Esophagus (tissue), 2 donors: ENCODE measurements around the gene KNDC1. TPM values are rescaled to one million over a fixed set of nuclear protein-coding genes. Genes with fewer than 3 reads are reported as not detected.

Experiments
- H3K27ac ChIP-seq, 2 donors: one replicate each; pipeline ENCODE4 v1.5.1; 2013; ENCODE audit warnings: low read depth in 2 of 2, mild to moderate bottlenecking in 2 of 2, inconsistent platforms in 1 of 2, low read length in 1 of 2, moderate library complexity in 1 of 2
- H3K27me3 ChIP-seq, 2 donors: one replicate each; pipeline ENCODE4 v1.6.1; 2013; ENCODE audit warnings: low read length in 2 of 2, control low read depth in 1 of 2, mild to moderate bottlenecking in 1 of 2; ENCODE audit not compliant: insufficient read depth in 2 of 2, control insufficient read depth in 1 of 2
- H3K36me3 ChIP-seq, 2 donors: one replicate each; pipeline ENCODE4 v1.6.1; 2013; ENCODE audit warnings: low read length in 1 of 2; ENCODE audit not compliant: control insufficient read depth in 2 of 2, insufficient read depth in 2 of 2
- H3K4me1 ChIP-seq, 2 donors: one replicate each; pipeline ENCODE4 v1.6.1; 2013; ENCODE audit warnings: low read length in 1 of 2; ENCODE audit not compliant: control insufficient read depth in 2 of 2, insufficient read depth in 2 of 2
- H3K4me3 ChIP-seq, 2 donors: one replicate each; pipeline ENCODE4 v1.5.1; 2013; ENCODE audit warnings: low read length in 2 of 2, mild to moderate bottlenecking in 2 of 2, low read depth in 1 of 2, moderate library complexity in 1 of 2
- H3K9me3 ChIP-seq, 2 donors: one replicate each; pipeline ENCODE4 v1.6.1; 2013; ENCODE audit warnings: mild to moderate bottlenecking in 2 of 2, low read depth in 1 of 2, low read length in 1 of 2, moderate library complexity in 1 of 2; ENCODE audit not compliant: control insufficient read depth in 2 of 2, insufficient read depth in 1 of 2
- WGBS, 2 donors: extraction: QIAGEN DNeasy Blood & Tissue Kit; methylation state at CpG; one replicate each; pipeline ENCODE4 v1.1.7; 2013; 5-methylcytosine and 5-hydroxymethylcytosine counted together
- polyA plus RNA-seq, 2 donors: library from polyadenylated mRNA; stranded (reverse); fragments of 200-250 nt; gene quantifications; one replicate each; pipeline ENCODE4 v1.2.3, GENCODE V29; 2013
- donor health status: healthy with polysubstance abuse.
- donor health status: Bipolar disorder and iron deficiency.

The KNDC1 gene
- polyA plus RNA-seq, 2 donors, result 0.16 to 0.39 TPM

GRCh38 chr10:133198206-133198605, 38.2 kb downstream of the KNDC1 start:
- Histone ChIP-seq H3K4me1 (no peaks in the 10 kb centered on the region), H3K9me3 (peaks cover 0 to 3% of the 10 kb centered on the region in 2 donors), H3K36me3 (no peaks in the 10 kb centered on the region), H3K27me3 (no peaks in the 10 kb centered on the region), H3K27ac (no peak overlapping the region), H3K4me3 (no peak overlapping the region)
- WGBS, 2 donors, result 92 to 95% methylated on average over 22 to 26 of the region's 26 CpGs

DNA sequence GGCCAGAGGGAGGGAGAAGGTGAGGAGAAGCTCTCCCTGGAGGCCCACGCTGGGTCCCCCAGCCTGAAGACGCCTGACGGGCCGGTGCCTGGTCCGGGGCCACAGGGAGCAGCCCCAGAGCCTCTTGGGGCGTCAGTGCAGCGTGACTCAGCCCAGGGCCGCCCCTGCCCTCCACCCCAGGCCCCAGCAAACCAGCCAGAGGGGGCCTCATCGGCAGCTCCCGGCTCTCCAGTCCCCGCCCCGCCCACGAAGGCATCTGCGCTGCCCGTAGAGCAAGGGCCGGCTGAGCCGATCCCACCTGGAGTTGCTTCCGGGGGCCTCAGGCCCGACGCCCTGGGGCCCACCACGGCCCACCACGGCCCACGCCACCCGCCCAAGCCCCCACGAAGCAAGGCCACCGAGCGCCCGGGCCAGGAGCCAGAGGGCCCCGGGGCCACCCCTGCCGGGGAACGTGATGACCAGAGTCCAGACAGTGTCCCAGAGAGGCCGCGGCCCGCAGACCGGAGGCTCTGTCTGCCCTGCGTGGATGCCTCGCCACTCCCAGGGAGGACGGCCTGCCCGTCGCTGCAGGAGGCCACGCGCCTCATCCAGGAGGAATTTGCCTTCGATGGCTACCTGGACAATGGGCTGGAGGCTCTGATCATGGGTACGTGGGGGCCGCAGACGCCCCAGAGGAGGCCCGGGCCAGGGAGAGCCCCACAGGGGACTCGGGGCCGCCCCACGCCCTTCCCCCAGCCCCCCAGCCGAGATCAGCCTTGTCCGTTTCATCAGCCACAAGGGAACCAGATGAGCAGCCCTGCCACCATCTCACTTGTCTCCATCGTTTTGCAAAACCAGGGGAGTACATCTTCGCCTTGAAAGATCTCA, 38.8 kb downstream of the KNDC1 start:
- no peaks in the 10 kb centered on the region for H3K36me3 ChIP-seq
- H3K27ac ChIP-seq, result no peak overlapping the region
- H3K27me3 ChIP-seq, result no peaks in the 10 kb centered on the region
- H3K4me1 ChIP-seq, result no peaks in the 10 kb centered on the region
- H3K9me3 ChIP-seq, result peaks cover 0 to 3% of the 10 kb centered on the region in 2 donors
- 80 to 87% methylated on average over 43 to 54 of the region's 54 CpGs for WGBS, 2 donors
- no peak overlapping the region for H3K4me3 ChIP-seq

DNA sequence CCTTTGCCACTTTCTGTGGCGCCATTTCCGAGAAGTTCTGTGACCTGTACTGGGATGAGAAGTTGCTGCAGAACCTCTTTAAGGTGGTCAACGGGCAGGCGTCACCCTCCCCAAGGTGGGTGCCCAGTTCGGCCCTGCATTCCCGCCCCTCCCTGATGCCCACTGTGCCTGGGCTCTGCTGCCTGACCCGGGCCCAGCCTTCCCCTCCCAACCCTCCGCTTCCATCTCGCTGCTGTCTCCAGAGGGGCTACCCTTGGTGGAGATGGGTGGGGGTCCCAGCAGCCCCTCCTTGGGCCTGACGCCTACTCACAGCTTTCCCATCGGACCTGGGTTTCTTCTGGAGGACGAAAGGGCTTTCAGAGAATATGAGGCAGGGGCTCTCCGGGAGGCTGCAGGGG, 39.5 kb downstream of the KNDC1 start:
- H3K36me3 ChIP-seq, result no peaks in the 10 kb centered on the region
- 81 to 87% methylated on average over 13 of the region's 13 CpGs for WGBS, 2 donors
- no peak overlapping the region for H3K4me3 ChIP-seq
- no peaks in the 10 kb centered on the region for H3K4me1 ChIP-seq
- no peak overlapping the region for H3K27ac ChIP-seq
- peaks cover 0 to 3% of the 10 kb centered on the region in 2 donors for H3K9me3 ChIP-seq
- no peaks in the 10 kb centered on the region for H3K27me3 ChIP-seq

DNA sequence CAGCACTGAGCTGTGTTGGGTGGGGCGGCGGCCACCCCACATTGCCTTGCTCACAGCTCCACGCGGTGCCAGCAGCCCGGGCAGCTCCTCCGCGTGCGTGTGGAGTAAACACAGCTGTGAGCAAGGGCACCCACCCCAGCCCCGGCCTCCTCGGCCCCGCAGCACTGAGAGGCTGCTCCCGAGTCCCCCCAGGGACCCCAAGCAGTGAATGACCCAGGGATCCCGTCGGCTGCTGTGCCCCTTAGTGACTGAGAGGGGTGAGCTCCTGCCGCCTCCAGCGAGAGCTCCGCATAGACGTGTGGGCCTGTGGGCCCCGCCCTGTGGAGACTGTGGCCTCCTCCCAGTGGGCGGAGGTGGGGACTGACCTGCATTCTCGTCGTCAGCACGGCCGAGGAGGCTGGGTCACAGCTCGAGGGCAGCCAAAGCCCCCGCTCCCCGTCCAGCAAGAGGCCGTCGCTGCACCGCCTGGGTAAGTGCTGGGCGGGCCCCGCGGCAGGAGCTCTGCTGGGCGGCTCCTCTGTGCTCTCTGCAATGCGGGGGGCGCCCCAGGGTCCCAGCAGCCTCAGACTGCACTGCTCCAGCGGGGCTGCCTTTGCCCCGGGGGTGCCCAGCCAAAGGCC, 40.1 kb downstream of the KNDC1 start:
- no peaks in the 10 kb centered on the region for H3K27me3 ChIP-seq

GRCh38 chr10:133200621-133201031, 40.6 kb downstream of the KNDC1 start:
- Histone ChIP-seq H3K27ac (no peak overlapping the region), H3K9me3 (peaks cover 0 to 3% of the 10 kb centered on the region in 2 donors), H3K4me3 (no peak overlapping the region), H3K27me3 (no peaks in the 10 kb centered on the region), H3K4me1 (no peaks in the 10 kb centered on the region), H3K36me3 (no peaks in the 10 kb centered on the region)
- 71 to 75% methylated on average over 15 of the region's 15 CpGs for WGBS, 2 donors

More for the DNA sequence above, 40.1 kb downstream of the KNDC1 start:
- H3K36me3 ChIP-seq, result no peaks in the 10 kb centered on the region
- no peak overlapping the region for H3K4me3 ChIP-seq
- WGBS, 2 donors, result 44 to 46% methylated on average over 27 to 38 of the region's 38 CpGs
- peaks cover 0 to 3% of the 10 kb centered on the region in 2 donors for H3K9me3 ChIP-seq
- no peaks in the 10 kb centered on the region for H3K4me1 ChIP-seq
- H3K27ac ChIP-seq, result no peak overlapping the region

DNA sequence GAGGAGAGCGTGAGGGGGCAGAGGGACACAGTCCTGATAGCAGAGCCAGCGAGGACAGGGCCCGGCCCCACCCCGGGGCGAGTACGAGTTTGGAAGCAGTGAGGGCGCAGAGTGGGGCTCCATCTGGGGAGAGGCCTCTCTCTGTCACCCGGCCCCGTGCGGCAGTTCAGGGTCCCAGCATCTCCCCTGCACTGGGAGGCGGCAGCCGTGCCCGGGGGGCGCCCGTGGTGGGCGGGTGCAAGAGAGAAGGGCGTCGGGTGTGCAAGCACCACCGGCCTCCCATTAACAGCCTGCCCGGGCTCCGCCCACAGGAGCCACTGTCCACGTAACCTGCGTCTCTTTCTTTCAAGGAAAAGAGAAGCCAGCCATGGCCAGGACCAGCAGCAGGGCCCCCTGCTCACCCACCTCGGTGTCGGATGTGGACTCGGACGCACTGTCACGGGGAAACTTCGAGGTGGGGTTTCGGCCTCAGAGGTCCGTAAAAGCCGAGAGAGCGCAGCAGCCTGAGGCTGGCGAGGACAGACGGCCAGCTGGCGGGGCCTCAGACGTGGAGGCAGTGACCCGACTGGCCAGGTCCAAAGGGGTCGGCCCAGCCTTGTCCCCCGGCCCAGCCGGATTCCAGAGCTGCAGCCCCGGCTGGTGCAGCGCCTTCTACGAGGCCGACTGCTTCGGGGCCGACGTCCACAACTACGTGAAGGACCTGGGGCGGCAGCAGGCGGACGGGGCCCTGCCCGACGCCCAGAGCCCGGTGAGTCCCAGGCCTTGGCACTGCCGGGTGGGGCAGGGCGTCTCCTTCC, 41.3 kb downstream of the KNDC1 start:
- Histone ChIP-seq H3K4me1 (no peaks in the 10 kb centered on the region), H3K9me3 (peaks cover 0 to 3% of the 10 kb centered on the region in 2 donors), H3K4me3 (no peak overlapping the region), H3K27me3 (no peaks in the 10 kb centered on the region), H3K36me3 (no peaks in the 10 kb centered on the region), H3K27ac (no peak overlapping the region)
- WGBS, 2 donors, result 87 to 89% methylated on average over 57 of the region's 57 CpGs

DNA sequence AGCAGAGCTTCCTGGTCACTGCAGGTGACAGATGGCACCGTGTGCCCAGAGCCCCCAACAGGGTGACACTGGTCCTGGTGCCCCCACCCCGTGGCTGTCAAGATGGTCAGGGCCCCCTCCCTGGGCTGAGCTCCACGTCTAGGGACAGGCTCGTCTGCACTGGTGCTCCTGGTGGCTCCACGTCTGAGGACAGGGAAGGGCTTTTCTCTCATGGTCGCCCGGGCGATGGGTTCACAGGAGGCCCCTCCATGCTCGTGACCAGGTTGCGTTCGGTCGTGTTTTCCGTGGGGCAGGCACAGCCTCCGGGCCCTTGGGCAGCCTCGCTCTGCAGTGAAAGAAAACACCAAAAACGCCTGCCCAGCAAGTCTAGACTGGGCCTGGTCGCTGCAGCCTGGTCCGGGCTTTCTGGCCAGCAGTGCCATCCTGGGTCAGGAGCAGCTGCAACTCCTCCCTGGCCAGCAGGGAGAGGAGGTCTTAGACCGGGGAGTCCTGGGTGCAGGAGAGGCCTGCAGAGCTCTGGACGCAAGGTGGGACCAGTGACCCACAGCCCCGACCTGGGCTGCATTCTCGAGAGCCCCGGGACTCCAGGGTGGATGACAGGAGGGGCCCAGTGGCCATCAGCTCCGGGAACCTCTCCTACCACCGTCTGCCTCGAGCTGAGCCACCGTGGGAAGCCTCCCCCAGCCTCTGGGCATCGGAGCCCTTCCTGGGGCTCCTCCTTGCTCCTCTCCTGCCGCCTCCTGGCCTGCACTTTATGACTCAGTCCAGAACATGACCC, 42.1 kb downstream of the KNDC1 start:
- H3K27ac ChIP-seq, result no peak overlapping the region
- H3K9me3 ChIP-seq, result no peaks in the 10 kb centered on the region
- H3K27me3 ChIP-seq, result no peaks in the 10 kb centered on the region
- no peaks in the 10 kb centered on the region for H3K36me3 ChIP-seq
- H3K4me1 ChIP-seq, result no peaks in the 10 kb centered on the region
- no peak overlapping the region for H3K4me3 ChIP-seq
- WGBS, 2 donors, result 68 to 76% methylated on average over 29 of the region's 29 CpGs

- H3K27me3 ChIP-seq, result no peaks in the 10 kb centered on the region
- no peaks in the 10 kb centered on the region for H3K4me1 ChIP-seq
- 82 to 85% methylated on average over 47 to 60 of the region's 62 CpGs for WGBS, 2 donors
Measured at GRCh38 chr10:133202778-133203651, 43.0 kb downstream of the KNDC1 start.

More at GRCh38 chr10:133202778-133203651, 43.0 kb downstream of the KNDC1 start:
- no peak overlapping the region for H3K4me3 ChIP-seq
- no peak overlapping the region for H3K27ac ChIP-seq
- no peaks in the 10 kb centered on the region for H3K36me3 ChIP-seq
- H3K9me3 ChIP-seq, result no peaks in the 10 kb centered on the region
